Adrenal gland (tissue), 5 donors: ENCODE results near the gene RRBP1.

ENCODE experiments used
- POLR2A ChIP-seq, 2 donors: fragments of 450-650 bp; IDR thresholded peaks; one replicate each; pipeline ENCODE4 v1.6.1; 2017; ENCODE audit warnings: antibody characterized with exemption in 2 of 2, mild to moderate bottlenecking in 2 of 2, moderate library complexity in 1 of 2
- TF ChIP-seq, protein P1 (sequence below), 6 experiments: fragments of 450-650 bp in 4 of 6; fragments of 200-600 bp in 2 of 6; sonication (generic) in 1 of 6; IDR thresholded peaks; 1 replicate in 5 of 6; 2 replicates in 1 of 6; pipeline versions ENCODE4 v1.5.1 to v1.8.0; 2016 to 2021; ENCODE audit warnings: antibody characterized with exemption in 6 of 6, mild to moderate bottlenecking in 2 of 6, moderate library complexity in 1 of 6
- donor health status: DM: no; HTN: no; CAD: no.

DNA sequence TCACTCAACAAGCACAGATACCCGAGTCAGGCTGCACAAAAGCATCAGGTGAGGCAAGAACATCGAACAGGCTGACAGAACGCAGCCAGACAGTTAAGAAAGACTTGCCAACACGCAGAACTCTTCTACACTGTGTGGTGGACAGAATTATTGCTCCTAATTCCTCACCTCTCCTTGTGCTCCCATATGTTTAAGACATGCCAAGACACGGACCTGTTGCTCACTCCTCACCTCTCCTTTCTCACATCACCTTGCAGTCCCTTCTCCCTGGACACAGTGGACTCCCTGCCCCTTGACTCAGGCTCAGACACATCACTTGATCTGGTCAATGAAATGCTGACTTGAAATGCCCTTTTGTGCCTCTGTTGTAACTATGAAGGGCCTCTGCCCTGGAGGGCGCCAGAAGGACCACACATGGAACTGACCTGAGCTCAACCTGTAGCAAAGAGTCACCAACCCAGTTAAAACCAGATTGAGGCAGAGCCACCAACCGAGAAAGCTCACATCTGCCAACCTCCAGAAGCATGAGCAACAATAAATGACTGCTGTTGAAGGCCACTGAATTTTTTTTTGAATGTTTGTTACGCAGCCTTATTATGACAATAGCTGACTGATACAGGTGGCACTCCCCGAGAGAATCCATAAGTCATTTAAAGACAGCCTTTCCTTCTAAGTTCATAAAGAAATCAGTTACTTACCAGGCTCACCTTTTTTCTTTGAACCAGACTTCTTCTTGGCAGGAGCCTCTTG is 24.0 kb downstream of the RRBP1 start:
- TF ChIP-seq, protein P1, sequence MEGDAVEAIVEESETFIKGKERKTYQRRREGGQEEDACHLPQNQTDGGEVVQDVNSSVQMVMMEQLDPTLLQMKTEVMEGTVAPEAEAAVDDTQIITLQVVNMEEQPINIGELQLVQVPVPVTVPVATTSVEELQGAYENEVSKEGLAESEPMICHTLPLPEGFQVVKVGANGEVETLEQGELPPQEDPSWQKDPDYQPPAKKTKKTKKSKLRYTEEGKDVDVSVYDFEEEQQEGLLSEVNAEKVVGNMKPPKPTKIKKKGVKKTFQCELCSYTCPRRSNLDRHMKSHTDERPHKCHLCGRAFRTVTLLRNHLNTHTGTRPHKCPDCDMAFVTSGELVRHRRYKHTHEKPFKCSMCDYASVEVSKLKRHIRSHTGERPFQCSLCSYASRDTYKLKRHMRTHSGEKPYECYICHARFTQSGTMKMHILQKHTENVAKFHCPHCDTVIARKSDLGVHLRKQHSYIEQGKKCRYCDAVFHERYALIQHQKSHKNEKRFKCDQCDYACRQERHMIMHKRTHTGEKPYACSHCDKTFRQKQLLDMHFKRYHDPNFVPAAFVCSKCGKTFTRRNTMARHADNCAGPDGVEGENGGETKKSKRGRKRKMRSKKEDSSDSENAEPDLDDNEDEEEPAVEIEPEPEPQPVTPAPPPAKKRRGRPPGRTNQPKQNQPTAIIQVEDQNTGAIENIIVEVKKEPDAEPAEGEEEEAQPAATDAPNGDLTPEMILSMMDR (IDR thresholded peaks at IDR 0.05), result no peak
- no peak for TF ChIP-seq POLR2A (IDR thresholded peaks at IDR 0.05)
